Measurements from ENCODE around the gene ATP8A2. TPM values are rescaled to one million over a fixed set of nuclear protein-coding genes. Genes with fewer than 3 reads are reported as not detected.

ATP8A2 gene
- total RNA-seq, 1 experiment from 2014 or later, result not detected

DNA sequence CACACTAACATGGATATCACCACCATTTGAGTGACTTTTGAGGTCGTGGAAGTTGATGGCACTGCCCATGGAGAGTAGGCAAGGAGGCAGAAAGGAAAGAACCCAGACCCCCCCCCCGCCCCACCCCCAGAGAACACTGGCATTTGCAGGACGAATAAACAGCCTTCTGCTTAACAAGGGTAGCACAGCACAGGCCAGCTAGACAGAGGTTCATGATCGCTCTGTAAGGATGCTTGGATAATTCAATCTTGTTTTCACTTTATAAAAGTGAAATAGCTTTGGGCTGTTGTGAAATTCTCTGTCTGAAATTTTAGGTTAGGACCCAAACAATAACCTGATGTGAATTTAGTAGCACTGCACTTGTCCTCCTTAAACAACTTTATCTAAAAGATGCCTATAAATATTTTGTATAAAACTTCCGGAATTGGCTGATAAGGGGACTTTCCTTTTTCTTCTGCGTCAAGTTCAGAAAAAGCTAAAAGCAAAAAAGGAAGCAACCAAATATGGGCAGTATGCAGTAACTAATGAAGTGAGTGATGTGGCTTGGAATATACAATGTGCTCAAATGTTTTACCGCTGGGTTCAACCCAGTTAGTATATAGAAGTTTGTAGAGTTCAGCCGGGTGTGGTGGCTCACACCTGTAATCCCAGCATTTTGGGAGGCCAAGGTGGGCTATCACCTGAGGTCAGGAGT, 516.3 kb downstream of the ATP8A2 start:
- H3K4me3 ChIP-seq (ENCODE audit: low read depth in 2 of 2, low read length in 2 of 2), result no peak overlapping the region
- no peaks in the 10 kb centered on the region for H3K4me1 ChIP-seq (ENCODE audit: control insufficient read depth, insufficient read depth, low read length)
- no peaks in the 10 kb centered on the region for H3K9me3 ChIP-seq (ENCODE audit: control insufficient read depth, insufficient read depth, low read depth, low read length)
- DNase-seq (ENCODE audit: low read depth, low spot score) (no peak), ATAC-seq (no peak)
- no peaks in the 10 kb centered on the region for H3K27me3 ChIP-seq (ENCODE audit: control insufficient read depth, insufficient read depth, low read length)
- ChIA-PET POLR2A (no interaction called here), CTCF (no interaction called here)
- in situ Hi-C loops (cut with HindIII; ENCODE audit: low pct_unique_long_range_greater_than_20kb, low sequenced_read_pairs) (no loop called here), intact Hi-C loops (cut with micrococcal nuclease; ENCODE audit: unreplicated experiment) (no loop called here)
- no peak overlapping the region for H3K27ac ChIP-seq (ENCODE audit: low read length)
- BruUV-seq (replicated peaks), result no TSS peak
- H3K36me3 ChIP-seq (ENCODE audit: control insufficient read depth, insufficient read depth, low read length), result no peaks in the 10 kb centered on the region
- TF ChIP-seq TCF7L2 (IDR thresholded peaks at IDR 0.05; ENCODE audit: low read depth, low read length), result no peak

DNA sequence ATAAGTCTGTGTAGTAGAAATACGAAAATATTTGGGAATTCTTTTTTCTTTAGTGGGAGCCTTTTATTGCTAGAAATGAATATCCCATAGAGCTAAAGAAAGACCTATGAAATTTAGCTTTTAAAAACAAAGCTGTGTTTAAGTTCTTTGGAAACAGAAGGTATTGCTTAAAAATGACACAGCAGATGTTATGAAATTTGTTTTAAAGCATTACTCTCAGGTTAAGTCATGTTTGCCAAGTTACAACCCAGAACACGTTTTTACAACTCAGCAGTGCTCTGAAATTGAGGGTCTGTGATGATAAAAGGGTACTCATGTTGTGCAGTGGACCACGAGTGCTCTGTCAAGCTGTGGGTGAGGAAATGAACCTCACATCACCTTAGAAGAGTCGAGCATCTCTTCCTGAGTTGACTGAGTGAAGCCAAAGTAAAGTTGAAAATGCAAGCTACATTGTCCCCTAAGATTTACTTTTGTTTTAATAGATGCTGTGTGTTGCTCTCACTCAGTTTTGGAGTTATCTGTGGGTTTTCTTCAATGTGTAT, 519.0 kb downstream of the ATP8A2 start:
- Histone ChIP-seq H3K4me1 (ENCODE audit: control insufficient read depth, insufficient read depth, low read length) (no peaks in the 10 kb centered on the region), H3K9me3 (ENCODE audit: control insufficient read depth, insufficient read depth, low read depth, low read length) (no peaks in the 10 kb centered on the region), H3K27me3 (ENCODE audit: control insufficient read depth, insufficient read depth, low read length) (no peaks in the 10 kb centered on the region), H3K36me3 (ENCODE audit: control insufficient read depth, insufficient read depth, low read length) (no peaks in the 10 kb centered on the region), H3K27ac (ENCODE audit: low read length) (no peak overlapping the region), H3K4me3 (ENCODE audit: low read depth in 2 of 2, low read length in 2 of 2) (no peak overlapping the region)
- ATAC-seq (no peak), DNase-seq (ENCODE audit: low read depth, low spot score) (no peak)
- TF ChIP-seq, protein P1, sequence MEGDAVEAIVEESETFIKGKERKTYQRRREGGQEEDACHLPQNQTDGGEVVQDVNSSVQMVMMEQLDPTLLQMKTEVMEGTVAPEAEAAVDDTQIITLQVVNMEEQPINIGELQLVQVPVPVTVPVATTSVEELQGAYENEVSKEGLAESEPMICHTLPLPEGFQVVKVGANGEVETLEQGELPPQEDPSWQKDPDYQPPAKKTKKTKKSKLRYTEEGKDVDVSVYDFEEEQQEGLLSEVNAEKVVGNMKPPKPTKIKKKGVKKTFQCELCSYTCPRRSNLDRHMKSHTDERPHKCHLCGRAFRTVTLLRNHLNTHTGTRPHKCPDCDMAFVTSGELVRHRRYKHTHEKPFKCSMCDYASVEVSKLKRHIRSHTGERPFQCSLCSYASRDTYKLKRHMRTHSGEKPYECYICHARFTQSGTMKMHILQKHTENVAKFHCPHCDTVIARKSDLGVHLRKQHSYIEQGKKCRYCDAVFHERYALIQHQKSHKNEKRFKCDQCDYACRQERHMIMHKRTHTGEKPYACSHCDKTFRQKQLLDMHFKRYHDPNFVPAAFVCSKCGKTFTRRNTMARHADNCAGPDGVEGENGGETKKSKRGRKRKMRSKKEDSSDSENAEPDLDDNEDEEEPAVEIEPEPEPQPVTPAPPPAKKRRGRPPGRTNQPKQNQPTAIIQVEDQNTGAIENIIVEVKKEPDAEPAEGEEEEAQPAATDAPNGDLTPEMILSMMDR (IDR thresholded peaks at IDR 0.05), result no peak
- TF ChIP-seq POLR2AphosphoS5 (IDR thresholded peaks at IDR 0.05; ENCODE audit: low read depth, low read length) (no peak), TCF7L2 (IDR thresholded peaks at IDR 0.05; ENCODE audit: low read depth, low read length) (no peak), SIN3A (IDR thresholded peaks at IDR 0.05; ENCODE audit: borderline replicate concordance, insufficient read depth, low read depth, low read length) (no peak)
- TF ChIP-seq, protein P2, sequence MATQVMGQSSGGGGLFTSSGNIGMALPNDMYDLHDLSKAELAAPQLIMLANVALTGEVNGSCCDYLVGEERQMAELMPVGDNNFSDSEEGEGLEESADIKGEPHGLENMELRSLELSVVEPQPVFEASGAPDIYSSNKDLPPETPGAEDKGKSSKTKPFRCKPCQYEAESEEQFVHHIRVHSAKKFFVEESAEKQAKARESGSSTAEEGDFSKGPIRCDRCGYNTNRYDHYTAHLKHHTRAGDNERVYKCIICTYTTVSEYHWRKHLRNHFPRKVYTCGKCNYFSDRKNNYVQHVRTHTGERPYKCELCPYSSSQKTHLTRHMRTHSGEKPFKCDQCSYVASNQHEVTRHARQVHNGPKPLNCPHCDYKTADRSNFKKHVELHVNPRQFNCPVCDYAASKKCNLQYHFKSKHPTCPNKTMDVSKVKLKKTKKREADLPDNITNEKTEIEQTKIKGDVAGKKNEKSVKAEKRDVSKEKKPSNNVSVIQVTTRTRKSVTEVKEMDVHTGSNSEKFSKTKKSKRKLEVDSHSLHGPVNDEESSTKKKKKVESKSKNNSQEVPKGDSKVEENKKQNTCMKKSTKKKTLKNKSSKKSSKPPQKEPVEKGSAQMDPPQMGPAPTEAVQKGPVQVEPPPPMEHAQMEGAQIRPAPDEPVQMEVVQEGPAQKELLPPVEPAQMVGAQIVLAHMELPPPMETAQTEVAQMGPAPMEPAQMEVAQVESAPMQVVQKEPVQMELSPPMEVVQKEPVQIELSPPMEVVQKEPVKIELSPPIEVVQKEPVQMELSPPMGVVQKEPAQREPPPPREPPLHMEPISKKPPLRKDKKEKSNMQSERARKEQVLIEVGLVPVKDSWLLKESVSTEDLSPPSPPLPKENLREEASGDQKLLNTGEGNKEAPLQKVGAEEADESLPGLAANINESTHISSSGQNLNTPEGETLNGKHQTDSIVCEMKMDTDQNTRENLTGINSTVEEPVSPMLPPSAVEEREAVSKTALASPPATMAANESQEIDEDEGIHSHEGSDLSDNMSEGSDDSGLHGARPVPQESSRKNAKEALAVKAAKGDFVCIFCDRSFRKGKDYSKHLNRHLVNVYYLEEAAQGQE (IDR thresholded peaks at IDR 0.05; ENCODE audit: insufficient read depth in 1 of 2, low read depth in 2 of 2, low read length in 1 of 2), result no peak
- in situ Hi-C loops (cut with HindIII; ENCODE audit: low pct_unique_long_range_greater_than_20kb, low sequenced_read_pairs), result no loop called here
- intact Hi-C loops (cut with micrococcal nuclease; ENCODE audit: unreplicated experiment), result no loop called here
- ChIA-PET CTCF (no interaction called here), POLR2A (no interaction called here)
- no TSS peak for BruUV-seq (replicated peaks)

DNA sequence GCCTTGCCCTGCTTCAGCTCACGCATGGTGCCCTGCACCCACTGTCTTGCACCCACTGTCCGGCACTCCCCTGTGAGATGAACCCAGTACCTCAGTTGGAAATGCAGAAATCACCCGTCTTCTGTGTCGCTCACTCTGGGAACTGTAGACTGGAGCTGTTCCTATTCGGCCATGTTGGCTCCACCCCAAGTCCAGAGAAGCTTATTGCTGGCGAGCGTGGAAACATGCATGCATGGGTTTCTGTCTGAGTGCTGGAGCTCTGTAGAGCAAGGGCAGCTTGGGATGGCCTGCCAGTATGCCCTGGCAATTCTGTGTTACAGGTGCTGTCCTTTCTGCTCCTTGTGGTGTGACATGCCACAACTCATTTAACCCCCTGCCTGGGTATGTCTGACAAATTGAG, 527.2 kb downstream of the ATP8A2 start:
- no TSS peak for BruUV-seq (replicated peaks)
- H3K36me3 ChIP-seq (ENCODE audit: control insufficient read depth, insufficient read depth, low read length), result no peaks in the 10 kb centered on the region
- intact Hi-C loops (cut with micrococcal nuclease; ENCODE audit: unreplicated experiment), result no loop called here
- no peak overlapping the region for H3K27ac ChIP-seq (ENCODE audit: low read length)
- ChIA-PET POLR2A (no interaction called here), CTCF (no interaction called here)
- no peaks in the 10 kb centered on the region for H3K4me1 ChIP-seq (ENCODE audit: control insufficient read depth, insufficient read depth, low read length)
- ATAC-seq (no peak), DNase-seq (ENCODE audit: low read depth, low spot score) (no peak)
- TF ChIP-seq TCF7L2 (IDR thresholded peaks at IDR 0.05; ENCODE audit: low read depth, low read length), result no peak
- TF ChIP-seq SIN3A (IDR thresholded peaks at IDR 0.05; ENCODE audit: borderline replicate concordance, insufficient read depth, low read depth, low read length), result no peak
- TF ChIP-seq, protein P1 (IDR thresholded peaks at IDR 0.05), result no peak
- TF ChIP-seq, protein P2 (IDR thresholded peaks at IDR 0.05; ENCODE audit: insufficient read depth in 1 of 2, low read depth in 2 of 2, low read length in 1 of 2), result no peak
- TF ChIP-seq POLR2AphosphoS5 (IDR thresholded peaks at IDR 0.05; ENCODE audit: low read depth, low read length), result no peak
- no peaks in the 10 kb centered on the region for H3K27me3 ChIP-seq (ENCODE audit: control insufficient read depth, insufficient read depth, low read length)
- in situ Hi-C loops (cut with HindIII; ENCODE audit: low pct_unique_long_range_greater_than_20kb, low sequenced_read_pairs), result no loop called here
- no peaks in the 10 kb centered on the region for H3K9me3 ChIP-seq (ENCODE audit: control insufficient read depth, insufficient read depth, low read depth, low read length)
- no peak overlapping the region for H3K4me3 ChIP-seq (ENCODE audit: low read depth in 2 of 2, low read length in 2 of 2)

Data from Panc1 (cell line).